NCI-H460 (cell line): ENCODE data around the gene PIAS3. TPM values are rescaled to one million over a fixed set of nuclear protein-coding genes. Genes with fewer than 3 reads are reported as not detected.
"Not testable (repeated sequence)": the region's sequence is repeated elsewhere in the genome, so short reads cannot be mapped to it uniquely, and the experiment has no call there.

ENCODE experiments used
- DNase-seq: peaks from one replicate; pipeline ENCODE4 v3.0.0-alpha.2; 2016; ENCODE audit warnings: low read depth; ENCODE audit errors: extremely low read depth
- small RNA-seq, 2 experiments: library from RNA; depleted of rRNA; stranded (forward); fragments of <200 nt; gene quantifications; one replicate each; pipeline ENCODE3, GENCODE V24; 2014
- total RNA-seq: library from RNA; depleted of rRNA; stranded (reverse); fragments of >200 nt; shearing (Covaris generic); gene quantifications from 2 replicates; pipeline ENCODE4 v1.2.3, GENCODE V29; 2014; rRNA removed

PIAS3 gene
- total RNA-seq, 1 experiment from 2014 or later = 18.6 TPM

DNA sequence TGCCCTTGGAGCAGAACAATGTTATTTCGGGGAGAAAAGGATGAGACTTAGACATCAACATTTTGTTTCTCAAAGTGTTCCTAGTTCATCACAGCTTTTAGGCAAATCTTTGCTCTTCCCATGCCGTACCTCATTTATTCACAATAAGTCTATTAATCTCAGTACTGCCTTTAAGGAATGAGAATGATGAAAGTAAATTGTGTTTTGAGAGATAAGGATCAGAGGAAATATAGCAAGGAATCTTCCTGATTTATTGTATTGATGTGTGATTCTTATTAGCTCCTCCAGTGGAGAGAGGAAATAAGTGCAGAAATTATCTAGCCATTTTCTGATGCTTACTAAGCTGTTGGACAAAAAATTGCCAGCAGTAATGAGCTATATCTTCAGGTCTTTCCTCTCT lies 32.9 kb downstream of the PIAS3 start:
- no peak for DNase-seq

- no peak for DNase-seq
Observed at GRCh38 chr1:145824499-145824842, 34.4 kb downstream of the PIAS3 start.

DNA sequence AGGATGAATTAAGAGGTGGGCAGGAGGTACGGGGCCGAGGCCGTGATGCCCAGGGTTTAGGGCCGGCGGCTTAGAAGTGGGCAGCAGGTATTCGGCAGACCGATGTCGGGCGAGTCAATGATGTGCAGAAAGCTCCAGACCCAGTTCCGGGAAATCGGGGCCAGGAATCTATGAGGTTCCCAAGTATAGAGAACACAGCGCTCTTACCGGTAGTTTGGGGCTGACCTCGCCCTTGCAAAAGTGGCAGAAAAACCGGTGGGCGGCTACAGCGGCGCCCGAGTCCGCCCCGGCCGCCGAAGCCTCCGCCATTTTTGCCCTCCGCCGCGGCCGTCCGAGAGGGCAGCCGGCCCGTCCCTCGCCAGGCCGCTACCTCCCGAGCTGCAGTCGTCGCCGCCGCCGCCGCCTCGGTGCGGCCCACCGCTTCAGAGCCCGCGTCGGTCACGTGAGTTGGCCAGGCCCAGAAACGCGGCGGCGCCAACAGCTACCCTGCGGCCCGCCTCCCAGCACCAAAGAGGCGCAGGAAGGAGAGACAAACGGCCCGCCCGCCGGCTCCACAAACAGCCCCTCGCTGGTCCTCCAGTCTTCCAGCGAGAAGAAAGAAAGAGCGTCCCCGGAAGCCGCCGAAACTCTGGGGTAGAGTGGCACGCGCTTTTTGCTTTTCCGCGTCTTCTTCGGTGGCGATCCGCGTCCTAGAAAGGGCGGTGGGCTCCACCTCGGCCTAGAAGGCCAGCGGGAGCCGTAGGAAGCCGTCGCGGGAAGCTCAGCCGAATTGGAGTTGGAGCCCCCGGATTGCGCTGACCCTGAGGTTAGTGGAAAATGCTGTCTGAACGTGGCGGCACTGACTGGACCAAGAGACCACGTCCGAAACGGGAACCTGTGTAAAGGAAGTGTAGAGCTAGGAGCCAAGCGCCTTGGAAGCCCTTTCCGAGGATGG lies 35.0 kb downstream of the PIAS3 start, which contains the start of the genes POLR3C and RNF115:
Gene POLR3C, plus strand, starts transcription at position 636 of the 934 bp plus-strand sequence. CDS start 1,577 bp downstream, outside the sequence.
Gene RNF115, minus strand, starts transcription at position 531 of the 934 bp plus-strand sequence. Its CDS starts 222 bp downstream, at position 309.
- peak; percentile 66 for DNase-seq

- DNase-seq = not testable (repeated sequence)
Observed at GRCh38 chr1:145822779-145823331, 36.0 kb downstream of the PIAS3 start.

DNA sequence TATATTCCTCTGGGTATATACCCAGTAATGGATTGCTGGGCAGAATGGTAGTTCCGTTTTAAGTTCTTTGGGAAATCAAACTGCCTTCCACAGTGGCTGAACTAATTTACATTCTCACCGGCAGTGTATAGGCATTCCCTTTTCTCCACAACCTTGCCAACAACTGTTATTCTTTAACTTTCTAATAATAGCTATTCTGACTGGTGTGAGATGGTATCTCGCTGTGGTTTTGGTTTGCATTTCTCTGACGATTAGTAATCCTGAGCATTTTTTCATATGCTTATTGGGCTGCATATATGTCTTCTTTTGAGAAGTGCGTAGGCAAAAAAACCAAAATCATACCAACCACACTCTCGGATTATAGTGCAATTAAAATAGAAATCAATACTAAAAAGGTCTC lies 40.8 kb downstream of the PIAS3 start:
- not testable (repeated sequence) for DNase-seq

- not testable (repeated sequence) for DNase-seq
Observed at GRCh38 chr1:145812977-145813810, 45.7 kb downstream of the PIAS3 start.

- no peak for DNase-seq
Observed at GRCh38 chr1:145806844-145807243, 52.0 kb downstream of the PIAS3 start.

GRCh38 chr1:145806408-145806807 lies 52.5 kb downstream of the PIAS3 start:
- DNase-seq = no peak

DNA sequence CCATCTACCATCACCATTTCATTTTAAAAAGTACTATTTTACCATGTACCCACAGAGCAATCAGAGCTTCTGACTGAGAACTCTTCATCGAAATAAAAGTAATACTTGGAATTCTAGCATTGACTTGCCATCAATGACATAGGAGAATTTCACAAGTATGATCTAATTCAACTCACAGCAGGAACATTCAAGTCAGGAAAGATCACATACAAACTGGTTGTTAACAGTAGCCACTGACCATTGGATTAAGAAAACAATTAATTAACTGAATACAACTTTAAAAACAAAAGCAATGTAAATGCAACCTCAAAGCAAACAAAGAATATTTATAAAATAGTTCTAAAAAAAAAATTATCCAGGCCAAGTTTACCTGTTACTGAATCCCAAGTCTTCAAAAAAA lies 53.8 kb downstream of the PIAS3 start:
- peak; percentile 78 for DNase-seq

GRCh38 chr1:145804235-145805045 lies 54.4 kb downstream of the PIAS3 start:
- DNase-seq = no peak

- no peak for DNase-seq
Observed at GRCh38 chr1:145799806-145800205, 59.1 kb downstream of the PIAS3 start.

Small RNA genes within 50 kb of the gene (small RNA-seq; reads per million reads assigned to genes)
- 0 reads per million in 2 experiments for gene MIR6736

Other genes starting within 250 kb of the PIAS3 start
- gene PDZK1, start 151.7 kb downstream of the PIAS3 start, total RNA-seq = 0.62 TPM in 1 of 2 replicates, not detected in the other
- not detected in 2 replicates for gene CD160, start 139.6 kb downstream of the PIAS3 start, total RNA-seq
- gene RNF115, start 35.0 kb downstream of the PIAS3 start, total RNA-seq = 11.3 and 13.5 TPM in 2 replicates
- 44.1 and 45.7 TPM in 2 replicates for gene POLR3C, start 34.9 kb downstream of the PIAS3 start, total RNA-seq
- 9.3 and 10.7 TPM in 2 replicates for gene NUDT17, start 13.5 kb downstream of the PIAS3 start, total RNA-seq
- gene ANKRD35, start 26.8 kb upstream of the PIAS3 start, total RNA-seq = not detected in 2 replicates
- 0.42 and 0.72 TPM in 2 replicates for gene ITGA10, start 51.0 kb upstream of the PIAS3 start, total RNA-seq
- gene PEX11B, start 59.6 kb upstream of the PIAS3 start, total RNA-seq = 26.5 and 29.2 TPM in 2 replicates
- gene RBM8A, start 68.4 kb upstream of the PIAS3 start, total RNA-seq = 265 and 308 TPM in 2 replicates
- gene LIX1L, start 98.9 kb upstream of the PIAS3 start, total RNA-seq = 48.1 and 51.0 TPM in 2 replicates
- 1.2 and 1.6 TPM in 2 replicates for gene ANKRD34A, start 105.5 kb upstream of the PIAS3 start, total RNA-seq
- gene POLR3GL, start 105.6 kb upstream of the PIAS3 start, total RNA-seq = 28.7 and 36.2 TPM in 2 replicates
- gene TXNIP, start 137.5 kb upstream of the PIAS3 start, total RNA-seq = 611 and 616 TPM in 2 replicates
- not detected in 2 replicates for gene HJV, start 162.7 kb upstream of the PIAS3 start, total RNA-seq